Testis (tissue), 2 donors: ENCODE measurements around the gene WASF2.

Source experiments
- POLR2A ChIP-seq: fragments of 450-650 bp; IDR thresholded peaks from one replicate; pipeline ENCODE4 v1.6.1; 2017; ENCODE audit warnings: antibody characterized with exemption, mild to moderate bottlenecking, moderate library complexity
- TF ChIP-seq, protein P1 (sequence below), 3 experiments: fragments of 450-650 bp in 2 of 3; fragments of 200-600 bp in 1 of 3; sonication (generic) in 1 of 3; IDR thresholded peaks; one replicate each; pipeline ENCODE4 v1.5.1; 2016 to 2019; ENCODE audit warnings: antibody characterized with exemption in 3 of 3, mild to moderate bottlenecking in 2 of 3, moderate library complexity in 1 of 3

DNA sequence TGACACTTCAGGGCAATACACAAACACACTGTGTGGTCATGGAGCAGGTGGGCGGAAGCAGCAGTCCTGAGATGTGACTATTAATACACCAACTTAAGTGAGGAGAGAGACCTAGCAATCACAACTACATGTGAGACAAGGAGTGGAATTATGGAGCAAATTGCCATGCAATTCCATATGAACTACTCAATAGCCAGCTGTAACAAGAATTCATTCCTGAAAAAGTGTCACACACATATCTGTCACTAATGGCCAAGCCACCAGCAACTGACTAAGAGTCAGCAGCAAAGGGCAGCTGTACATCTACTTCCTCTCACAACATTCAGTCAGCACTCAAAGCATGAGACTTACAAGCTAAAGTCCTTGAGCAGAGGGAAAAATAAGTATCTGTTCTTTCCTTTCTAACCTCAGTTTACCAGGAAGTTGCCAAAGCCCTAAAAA, 51.3 kb downstream of the WASF2 start:
- TF ChIP-seq, protein P1, sequence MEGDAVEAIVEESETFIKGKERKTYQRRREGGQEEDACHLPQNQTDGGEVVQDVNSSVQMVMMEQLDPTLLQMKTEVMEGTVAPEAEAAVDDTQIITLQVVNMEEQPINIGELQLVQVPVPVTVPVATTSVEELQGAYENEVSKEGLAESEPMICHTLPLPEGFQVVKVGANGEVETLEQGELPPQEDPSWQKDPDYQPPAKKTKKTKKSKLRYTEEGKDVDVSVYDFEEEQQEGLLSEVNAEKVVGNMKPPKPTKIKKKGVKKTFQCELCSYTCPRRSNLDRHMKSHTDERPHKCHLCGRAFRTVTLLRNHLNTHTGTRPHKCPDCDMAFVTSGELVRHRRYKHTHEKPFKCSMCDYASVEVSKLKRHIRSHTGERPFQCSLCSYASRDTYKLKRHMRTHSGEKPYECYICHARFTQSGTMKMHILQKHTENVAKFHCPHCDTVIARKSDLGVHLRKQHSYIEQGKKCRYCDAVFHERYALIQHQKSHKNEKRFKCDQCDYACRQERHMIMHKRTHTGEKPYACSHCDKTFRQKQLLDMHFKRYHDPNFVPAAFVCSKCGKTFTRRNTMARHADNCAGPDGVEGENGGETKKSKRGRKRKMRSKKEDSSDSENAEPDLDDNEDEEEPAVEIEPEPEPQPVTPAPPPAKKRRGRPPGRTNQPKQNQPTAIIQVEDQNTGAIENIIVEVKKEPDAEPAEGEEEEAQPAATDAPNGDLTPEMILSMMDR (IDR thresholded peaks at IDR 0.05): no peak
- no peak for TF ChIP-seq POLR2A
